Stimulated activated CD4-positive, alpha-beta T cell treated with anti-CD3 and anti-CD28 coated beads, Interleukin-12 subunit alpha, Interleukin-12 subunit beta, amount 100 ng/mL, for 24 hours (primary cell): Measurements from ENCODE around the gene THRB.
"Not testable (repeated sequence)": the region's sequence is repeated elsewhere in the genome, so short reads cannot be mapped to it uniquely, and the experiment has no call there.

Experiments used
- DNase-seq, 2 experiments: peaks; one replicate each; pipeline ENCODE4 v3.0.0-alpha.2; 2020; ENCODE audit warnings: low read depth in 2 of 2

The THRB gene

DNA sequence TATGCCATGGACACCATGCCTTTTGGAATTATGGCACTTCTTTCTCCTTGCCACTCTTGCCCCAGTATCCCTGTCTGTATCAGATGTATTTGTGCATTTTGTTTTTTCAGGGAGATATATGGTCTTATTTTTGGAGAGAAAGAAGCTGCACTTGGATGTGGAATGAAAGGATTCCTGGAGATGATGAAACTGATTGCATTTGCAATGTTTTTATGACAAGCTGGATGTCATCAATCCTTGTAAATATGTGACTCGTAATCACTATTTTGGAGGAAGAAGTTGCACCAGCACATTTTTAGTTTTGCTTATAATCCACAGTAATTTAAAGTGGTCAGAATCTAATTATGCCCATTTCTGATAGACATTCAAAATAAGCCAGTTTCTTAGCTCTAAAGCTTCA is 384.6 kb downstream of the THRB start:
- DNase-seq, result no peak

DNA sequence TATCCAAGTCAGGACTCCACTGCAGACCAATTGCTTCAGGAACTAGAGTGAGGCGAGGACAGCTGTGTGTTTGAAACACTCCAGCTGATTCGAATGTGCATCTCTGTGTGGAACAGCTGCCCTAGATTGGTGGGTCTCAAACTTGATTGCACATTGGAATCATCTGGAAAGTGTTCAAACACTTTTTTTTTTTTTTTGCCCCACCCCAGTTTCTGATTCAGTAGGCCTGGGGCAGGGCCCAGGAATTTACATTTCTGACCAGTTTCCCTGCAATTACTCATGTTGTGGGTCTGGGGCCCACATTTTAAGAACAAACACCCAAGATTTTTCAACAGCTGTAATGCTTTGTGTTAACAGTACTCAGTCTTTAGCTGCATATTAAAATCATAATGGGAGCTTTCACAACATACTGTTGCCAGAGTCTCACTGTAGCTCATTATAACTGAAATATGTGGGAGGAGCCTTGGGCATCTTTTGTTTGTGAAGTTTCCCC is 392.9 kb downstream of the THRB start:
- DNase-seq, result no peak

DNA sequence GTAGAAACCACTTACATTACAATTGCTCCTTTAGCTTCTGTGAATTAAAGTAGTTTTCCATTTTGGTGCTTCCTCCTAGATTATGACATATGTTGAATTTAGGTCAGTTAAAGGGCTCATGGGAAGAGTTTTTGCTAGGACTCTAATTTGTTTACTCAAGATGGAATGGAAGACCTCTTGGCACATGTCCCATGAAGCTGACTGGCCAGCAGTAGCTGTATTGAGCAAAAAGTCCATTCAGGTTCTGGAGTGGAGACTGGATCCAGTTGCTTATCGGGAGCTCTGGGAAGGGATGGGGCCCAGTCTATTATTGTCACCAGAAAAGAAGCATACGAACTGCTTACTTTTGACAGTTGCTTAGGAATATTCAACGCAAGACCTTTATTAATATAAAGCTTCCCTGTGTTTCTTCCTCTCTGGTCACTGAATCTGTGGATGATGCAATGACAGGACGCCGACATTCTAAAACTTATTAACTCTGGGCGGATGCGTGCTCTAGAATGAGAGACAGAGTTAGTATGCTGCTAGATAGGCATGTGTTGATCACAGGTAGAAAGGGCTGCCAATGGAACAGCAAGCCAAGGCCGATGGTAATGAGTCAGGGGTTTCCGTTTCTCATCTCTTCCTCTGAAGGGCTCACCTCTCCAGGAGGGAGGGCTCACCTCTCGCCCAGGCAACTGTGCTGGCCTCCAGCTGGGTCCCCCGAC is 393.8 kb downstream of the THRB start:
- no peak for DNase-seq

DNA sequence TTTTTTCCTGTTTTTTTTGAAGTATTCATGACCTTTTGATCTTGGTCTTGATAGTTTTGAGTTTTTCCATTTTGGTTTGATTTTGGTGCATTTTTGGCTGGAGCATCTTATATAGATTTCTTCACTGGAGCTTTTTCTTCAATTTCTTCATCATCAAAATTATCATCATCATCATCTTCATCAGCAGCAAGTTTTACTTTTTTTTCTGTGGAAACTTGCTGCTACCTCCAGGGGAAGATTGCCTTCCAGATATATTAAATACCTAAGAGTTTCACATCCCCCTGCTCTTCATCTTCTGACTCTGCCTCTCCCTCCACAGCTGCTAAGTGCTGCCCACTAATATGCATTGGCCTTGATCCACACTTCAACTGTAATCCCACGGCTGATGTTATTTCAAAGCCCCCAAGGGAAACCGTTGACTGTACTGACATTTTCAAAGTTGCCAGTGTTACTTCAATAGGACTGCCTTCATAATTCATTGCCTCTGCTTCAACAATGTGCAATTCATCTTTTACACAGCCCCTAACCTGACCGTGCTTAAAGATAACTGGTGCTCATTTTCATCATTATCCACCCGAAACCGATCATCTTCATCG is 397.9 kb downstream of the THRB start:
- DNase-seq, result no peak

DNA sequence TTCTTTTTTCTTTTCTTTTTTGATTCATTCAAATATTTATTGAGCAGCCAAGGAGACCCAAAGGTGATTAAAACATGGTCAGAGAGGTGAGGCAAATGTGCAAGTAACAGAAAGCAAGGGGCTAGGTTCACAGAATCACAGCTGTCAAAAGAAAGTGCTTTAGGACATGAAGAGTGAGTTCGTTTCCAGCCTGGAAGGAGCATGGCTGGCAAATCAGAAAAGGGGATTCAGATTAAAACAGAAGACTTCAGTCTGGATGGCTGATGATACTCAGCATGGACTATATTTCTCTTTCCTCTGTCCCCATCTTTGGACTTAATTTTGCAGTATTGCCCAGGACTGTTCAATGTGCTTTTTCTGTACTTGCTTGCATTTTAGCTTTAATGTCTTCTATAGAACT is 398.4 kb downstream of the THRB start:
- no peak for DNase-seq

DNA sequence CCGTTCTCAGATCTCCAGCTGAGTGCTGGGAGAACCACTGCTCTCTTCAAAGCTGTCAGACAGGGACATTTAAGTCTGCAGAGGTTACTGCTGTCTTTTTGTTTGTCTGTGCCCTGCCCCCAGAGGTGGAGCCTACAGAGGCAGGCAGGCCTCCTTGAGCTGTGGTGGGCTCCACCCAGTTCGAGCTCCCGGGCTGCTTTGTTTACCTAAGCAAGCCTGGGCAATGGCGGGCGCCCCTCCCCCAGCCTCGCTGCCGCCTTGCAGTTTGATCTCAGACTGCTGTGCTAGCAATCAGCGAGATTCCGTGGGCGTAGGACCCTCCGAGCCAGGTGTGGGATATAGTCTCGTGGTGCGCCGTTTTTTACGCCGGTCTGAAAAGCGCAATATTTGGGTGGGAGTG is 399.8 kb downstream of the THRB start:
- DNase-seq, result not testable (repeated sequence)

DNA sequence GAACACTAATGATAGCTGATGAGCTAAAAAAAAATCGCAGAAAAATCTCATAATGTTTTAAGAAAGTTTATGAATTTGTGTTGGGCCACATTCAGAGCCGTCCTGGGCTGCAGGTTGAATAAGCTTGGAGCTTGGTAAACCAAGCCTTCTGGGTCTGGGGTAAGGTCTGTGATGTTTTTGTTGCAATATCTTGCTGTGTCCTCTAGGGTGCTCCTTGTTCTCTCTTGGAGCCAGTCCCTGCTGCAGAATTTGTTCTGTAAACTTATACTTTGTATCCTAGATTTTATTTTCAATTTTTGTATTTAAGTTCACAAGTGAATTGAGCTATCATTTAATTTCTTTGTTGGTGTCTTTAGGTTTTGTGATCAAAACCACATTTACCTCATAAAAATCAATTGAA is 405.9 kb downstream of the THRB start:
- DNase-seq, result no peak

DNA sequence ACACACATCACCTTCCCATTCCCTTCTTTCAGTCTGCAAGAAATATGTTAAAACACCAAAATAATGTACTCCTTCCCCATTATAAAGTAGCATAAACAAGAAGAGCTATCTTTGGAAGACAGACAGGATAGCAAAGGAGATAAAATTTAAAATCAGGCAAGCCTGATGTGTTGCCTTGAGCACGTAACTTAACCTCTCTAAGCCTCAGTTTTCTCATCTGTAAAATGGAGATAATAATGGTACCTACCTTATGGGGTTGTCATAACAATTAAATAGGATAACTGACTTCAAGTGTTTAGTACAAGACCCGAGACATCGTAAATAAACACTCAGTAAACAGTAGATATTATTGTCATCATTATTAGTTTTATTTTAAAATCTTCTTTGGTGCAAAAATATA is 407.2 kb downstream of the THRB start:
- no peak for DNase-seq

DNA sequence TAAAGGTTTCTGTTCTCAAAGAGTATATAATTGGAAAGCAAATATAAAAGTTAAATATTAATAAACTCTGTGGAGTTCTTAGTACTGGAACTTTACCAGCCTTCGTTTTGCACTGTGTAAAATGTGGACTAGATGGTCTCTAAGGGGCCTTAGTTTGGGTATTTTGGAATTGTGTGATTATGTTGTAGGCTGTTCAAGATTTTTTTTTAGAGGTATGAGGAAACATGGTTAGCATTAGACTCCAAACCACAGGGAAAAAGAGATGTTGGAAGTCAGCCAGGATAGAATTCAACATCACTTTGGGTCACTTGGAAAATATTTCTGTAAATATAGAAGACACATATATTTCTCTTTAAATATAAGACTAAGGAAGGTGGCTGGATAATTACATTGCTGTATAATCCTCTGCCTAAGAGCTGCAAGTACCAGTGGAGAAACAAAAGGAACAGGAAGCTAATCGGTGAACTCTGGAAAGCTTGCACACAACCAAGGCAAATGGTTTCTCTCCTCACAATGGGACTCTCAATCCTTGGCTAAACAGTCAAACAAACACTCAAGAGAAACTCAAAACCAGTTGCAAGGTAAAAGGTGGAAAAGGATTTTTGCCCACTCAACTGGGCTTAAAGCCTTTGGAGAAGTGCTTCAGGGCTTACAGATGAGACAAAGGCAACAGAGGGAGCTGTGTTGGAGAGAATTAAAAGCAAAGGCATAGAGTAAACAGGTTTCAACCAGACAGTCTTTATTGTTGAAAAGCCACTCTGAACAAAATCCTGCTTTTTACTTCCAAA is 407.8 kb downstream of the THRB start:
- no peak for DNase-seq

DNA sequence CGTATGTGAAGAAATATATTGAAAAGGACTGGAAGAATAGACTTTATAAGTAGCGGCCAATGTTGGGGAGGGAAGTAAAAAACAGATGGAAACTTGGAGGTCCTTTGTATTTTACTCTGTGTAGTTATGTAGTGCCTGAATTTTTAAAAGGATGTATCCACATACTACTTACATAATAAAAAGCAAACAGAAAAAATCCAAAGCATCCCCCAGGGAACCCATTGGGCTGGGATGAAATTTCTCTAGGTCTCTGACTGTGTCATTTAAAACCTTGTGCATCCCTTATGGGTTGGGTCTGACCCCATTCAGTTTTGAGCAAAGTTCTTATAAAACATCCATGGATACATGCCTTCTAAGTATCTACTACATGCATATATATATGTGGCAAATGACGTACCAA is 408.4 kb downstream of the THRB start:
- DNase-seq, result no peak

DNA sequence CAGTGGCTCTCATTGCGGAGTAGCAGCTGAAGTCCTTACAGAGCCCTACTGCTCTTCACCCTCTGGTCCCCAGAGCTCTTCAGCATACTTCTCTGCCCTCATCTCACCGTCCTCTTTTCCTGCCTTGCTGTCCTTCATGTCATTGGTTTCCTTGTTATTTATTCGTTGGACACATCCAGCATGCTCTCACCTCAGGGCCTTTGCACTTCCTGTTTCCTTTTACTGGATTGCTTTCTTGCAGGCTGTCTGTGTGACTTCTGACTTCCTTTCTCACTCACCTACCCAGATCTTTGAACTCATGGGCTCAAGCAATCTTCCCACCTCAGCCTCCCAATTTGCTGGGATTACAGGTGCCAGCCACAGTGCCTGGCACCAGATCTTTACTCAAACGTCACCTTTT is 422.5 kb downstream of the THRB start:
- no peak for DNase-seq

DNA sequence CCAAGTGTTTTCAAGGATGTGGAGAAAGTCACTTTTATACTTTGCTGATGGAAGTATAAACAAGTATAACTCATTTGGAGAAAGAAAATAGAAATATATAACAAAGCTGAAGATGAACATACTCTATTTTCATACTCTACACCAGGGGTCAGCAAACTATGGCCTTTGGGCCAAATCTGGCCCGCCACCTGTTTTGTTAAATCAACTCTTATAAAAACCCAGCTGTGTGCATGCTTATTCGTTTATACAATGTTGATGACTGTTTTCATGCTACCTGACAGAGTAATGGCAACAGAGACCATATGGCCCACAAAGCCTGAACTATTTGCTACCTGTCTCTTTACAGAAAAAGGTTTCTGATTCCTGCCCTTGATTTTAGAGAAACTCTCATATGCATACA is 425.6 kb downstream of the THRB start:
- DNase-seq, result no peak

DNA sequence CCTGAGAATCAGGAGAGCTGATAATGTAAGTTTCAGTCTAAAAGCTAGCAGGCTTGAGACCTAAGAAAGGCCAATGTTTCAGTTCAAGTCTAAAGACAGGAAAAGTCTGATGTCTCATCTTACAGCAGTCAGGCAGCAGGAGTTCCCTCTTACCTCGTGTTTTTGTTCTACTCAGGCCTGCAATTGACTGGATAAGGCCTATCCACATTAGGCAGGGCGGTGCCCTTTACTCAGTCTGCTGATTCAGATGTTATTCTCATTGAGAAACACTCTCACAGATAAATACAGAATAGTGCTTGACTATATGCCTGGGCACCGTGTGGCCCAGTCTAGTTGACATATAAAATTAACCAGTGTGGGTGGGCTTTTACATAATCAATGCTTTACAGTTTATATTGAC is 427.2 kb downstream of the THRB start:
- no peak for DNase-seq
